Thyroid gland (tissue), 4 donors: ENCODE measurements around the gene MCOLN3. TPM values are rescaled to one million over a fixed set of nuclear protein-coding genes. Genes with fewer than 3 reads are reported as not detected.

Source experiments
- DNase-seq, 2 donors: peaks; one replicate each; pipeline ENCODE4 v3.0.0-alpha.2; 2019
- H3K27ac ChIP-seq, 3 donors: fragments of 200-600 bp; sonication (generic); 1 replicate in 2 of 3; 2 replicates in 1 of 3; pipeline ENCODE4 v1.5.1; 2016 to 2019; ENCODE audit warnings: mild to moderate bottlenecking in 1 of 3, moderate library complexity in 1 of 3
- H3K27me3 ChIP-seq: fragments of 200-600 bp; sonication (generic); one replicate; pipeline ENCODE4 v1.5.1; 2019
- H3K36me3 ChIP-seq, 2 donors: fragments of 200-600 bp; sonication (generic); one replicate each; pipeline ENCODE4 v1.5.1; 2016 to 2019
- H3K4me1 ChIP-seq, 2 donors: fragments of 200-600 bp; sonication (generic); one replicate each; pipeline ENCODE4 v1.5.1; 2017 to 2019
- H3K4me3 ChIP-seq, 3 donors: fragments of 200-600 bp; sonication (generic); replicated peaks in 1 of 3; 1 replicate in 2 of 3; 2 replicates in 1 of 3; pipeline ENCODE4 v1.5.1; 2016; ENCODE audit warnings: mild to moderate bottlenecking in 1 of 3
- H3K9me3 ChIP-seq: fragments of 200-600 bp; sonication (generic); one replicate; pipeline ENCODE4 v1.5.1; 2017
- POLR2A ChIP-seq, 2 donors: fragments of 450-650 bp; IDR thresholded peaks; one replicate each; pipeline ENCODE4 v1.6.1; 2017; ENCODE audit warnings: antibody characterized with exemption in 2 of 2, mild to moderate bottlenecking in 2 of 2, moderate library complexity in 1 of 2
- WGBS, 2 donors: methylation state at CpG; one replicate each; pipeline ENCODE4 v1.1.5; 2017; 5-methylcytosine and 5-hydroxymethylcytosine counted together
- intact Hi-C: fragments of 100-400 bp; cut with DNase I; formaldehyde crosslinking; loops from one replicate; pipeline ENCODE4 v1.15.1; 2023
- total RNA-seq, 4 donors: library from RNA; depleted of rRNA; stranded (reverse); fragments of >200 nt; gene quantifications; one replicate each; pipeline ENCODE4 v1.2.3, GENCODE V29; 2016
- TF ChIP-seq, protein P1 (sequence below), 6 experiments: fragments of 200-600 bp in 3 of 6; fragments of 450-650 bp in 3 of 6; sonication (generic) in 3 of 6; IDR thresholded peaks; one replicate each; pipeline ENCODE4 v1.5.1; 2016 to 2019; ENCODE audit warnings: antibody characterized with exemption in 6 of 6, mild to moderate bottlenecking in 2 of 6, inconsistent platforms in 1 of 6, moderate library complexity in 1 of 6

Gene MCOLN3
- total RNA-seq, 4 donors from 2014 or later: 1.8 to 8.3 (median 3.4) TPM

DNA sequence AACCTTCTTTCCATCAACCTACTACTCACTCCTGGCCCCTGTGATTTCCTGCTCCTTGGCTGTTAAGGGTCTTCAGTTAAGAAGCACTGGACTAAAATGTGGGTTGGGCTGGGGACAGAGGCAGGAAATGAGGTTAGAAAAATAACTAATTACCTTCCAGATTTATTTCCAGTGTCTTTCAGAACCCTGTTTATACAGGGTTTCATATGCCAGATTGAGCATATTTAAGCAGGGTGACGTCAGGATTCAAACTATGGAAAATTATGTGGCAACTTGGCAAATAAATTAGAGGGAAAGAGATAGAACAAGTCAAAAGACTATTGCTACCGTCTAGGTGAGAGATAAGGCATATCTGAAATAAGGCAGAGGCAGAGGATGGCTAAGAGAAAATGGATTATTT, 11.7 kb upstream of the MCOLN3 start:
- intact Hi-C loops: no loop called here
- H3K4me3 ChIP-seq: no peak overlapping the region
- no peaks in the 10 kb centered on the region for H3K36me3 ChIP-seq
- TF ChIP-seq, protein P1, sequence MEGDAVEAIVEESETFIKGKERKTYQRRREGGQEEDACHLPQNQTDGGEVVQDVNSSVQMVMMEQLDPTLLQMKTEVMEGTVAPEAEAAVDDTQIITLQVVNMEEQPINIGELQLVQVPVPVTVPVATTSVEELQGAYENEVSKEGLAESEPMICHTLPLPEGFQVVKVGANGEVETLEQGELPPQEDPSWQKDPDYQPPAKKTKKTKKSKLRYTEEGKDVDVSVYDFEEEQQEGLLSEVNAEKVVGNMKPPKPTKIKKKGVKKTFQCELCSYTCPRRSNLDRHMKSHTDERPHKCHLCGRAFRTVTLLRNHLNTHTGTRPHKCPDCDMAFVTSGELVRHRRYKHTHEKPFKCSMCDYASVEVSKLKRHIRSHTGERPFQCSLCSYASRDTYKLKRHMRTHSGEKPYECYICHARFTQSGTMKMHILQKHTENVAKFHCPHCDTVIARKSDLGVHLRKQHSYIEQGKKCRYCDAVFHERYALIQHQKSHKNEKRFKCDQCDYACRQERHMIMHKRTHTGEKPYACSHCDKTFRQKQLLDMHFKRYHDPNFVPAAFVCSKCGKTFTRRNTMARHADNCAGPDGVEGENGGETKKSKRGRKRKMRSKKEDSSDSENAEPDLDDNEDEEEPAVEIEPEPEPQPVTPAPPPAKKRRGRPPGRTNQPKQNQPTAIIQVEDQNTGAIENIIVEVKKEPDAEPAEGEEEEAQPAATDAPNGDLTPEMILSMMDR (IDR thresholded peaks at IDR 0.05): no peak
- no peak for TF ChIP-seq POLR2A (IDR thresholded peaks at IDR 0.05)
- no peak for DNase-seq
- 77 to 85% methylated on average over 2 of the region's 2 CpGs for WGBS, 2 donors
- no peaks in the 10 kb centered on the region for H3K27me3 ChIP-seq
- no peaks in the 10 kb centered on the region for H3K9me3 ChIP-seq
- peaks cover 0 to 6% of the 10 kb centered on the region in 2 donors for H3K4me1 ChIP-seq
- H3K27ac ChIP-seq: no peak overlapping the region

GRCh38 chr1:85059563-85059962, 11.3 kb upstream of the MCOLN3 start:
- TF ChIP-seq, protein P1 (IDR thresholded peaks at IDR 0.05): no peak
- TF ChIP-seq POLR2A (IDR thresholded peaks at IDR 0.05): no peak
- no peak for DNase-seq
- 91% methylated on average over 2 of the region's 2 CpGs for WGBS, 2 donors

DNA sequence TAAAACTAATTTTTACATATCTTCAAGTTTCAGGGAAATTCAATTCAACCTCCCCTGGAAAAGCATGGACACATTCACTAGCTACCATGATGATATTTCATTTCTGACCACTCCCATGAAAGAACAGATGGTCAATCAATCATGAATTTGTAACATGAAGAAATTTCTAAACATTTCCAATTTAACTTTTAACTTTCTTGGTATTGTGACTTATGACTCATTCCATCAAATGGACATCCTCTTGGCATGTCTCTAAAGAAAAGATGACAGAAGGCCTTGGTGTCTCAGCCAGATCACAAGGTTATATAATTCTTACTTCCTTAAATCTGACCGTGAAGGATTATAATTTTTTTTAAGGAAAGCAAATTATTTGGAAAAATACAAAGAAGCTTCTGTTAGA, 10.5 kb upstream of the MCOLN3 start:
- intact Hi-C loops: no loop called here
- Histone ChIP-seq H3K36me3 (no peaks in the 10 kb centered on the region), H3K9me3 (no peaks in the 10 kb centered on the region), H3K4me1 (peaks cover 0 to 6% of the 10 kb centered on the region in 2 donors), H3K4me3 (no peak overlapping the region), H3K27ac (no peak overlapping the region), H3K27me3 (no peaks in the 10 kb centered on the region)
- TF ChIP-seq, protein P1 (IDR thresholded peaks at IDR 0.05): no peak
- no peak for TF ChIP-seq POLR2A (IDR thresholded peaks at IDR 0.05)
- 72 to 83% methylated on average over 1 of the region's 1 CpG for WGBS, 2 donors
- no peak for DNase-seq

More at GRCh38 chr1:85059563-85059962, 11.3 kb upstream of the MCOLN3 start:
- H3K27me3 ChIP-seq: no peaks in the 10 kb centered on the region
- no peak overlapping the region for H3K4me3 ChIP-seq
- no peaks in the 10 kb centered on the region for H3K9me3 ChIP-seq
- intact Hi-C loops: no loop called here
- no peak overlapping the region for H3K27ac ChIP-seq
- no peaks in the 10 kb centered on the region for H3K36me3 ChIP-seq
- H3K4me1 ChIP-seq: peaks cover 0 to 6% of the 10 kb centered on the region in 2 donors

GRCh38 chr1:85058311-85058710, 10.0 kb upstream of the MCOLN3 start:
- TF ChIP-seq, protein P1 (IDR thresholded peaks at IDR 0.05): no peak
- no peak for TF ChIP-seq POLR2A (IDR thresholded peaks at IDR 0.05)
- no peak overlapping the region for H3K4me3 ChIP-seq

DNA sequence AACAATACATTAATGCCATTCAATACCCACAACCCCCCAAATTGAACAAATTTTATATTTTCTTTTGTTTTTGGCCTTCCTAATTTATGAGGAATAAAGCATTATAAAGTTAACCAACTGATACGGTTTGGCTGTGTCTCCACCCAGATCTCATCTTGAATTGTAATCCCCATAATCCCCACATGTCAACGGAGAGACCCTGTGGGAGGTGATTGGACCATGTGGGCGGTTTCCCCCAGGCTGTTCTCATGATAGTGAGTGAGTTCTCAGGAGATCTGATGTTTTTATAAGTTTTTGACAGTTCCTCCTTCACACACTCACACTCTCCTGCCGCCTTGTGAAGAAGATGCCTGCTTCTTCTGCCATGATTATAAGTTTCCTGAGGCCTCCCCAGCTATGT, 6.4 kb upstream of the MCOLN3 start:
- Histone ChIP-seq H3K27ac (no peak overlapping the region), H3K4me3 (no peak overlapping the region), H3K27me3 (no peaks in the 10 kb centered on the region), H3K9me3 (no peaks in the 10 kb centered on the region), H3K4me1 (no peaks in the 10 kb centered on the region), H3K36me3 (no peaks in the 10 kb centered on the region)
- 61 to 62% methylated on average over 4 of the region's 4 CpGs for WGBS, 2 donors
- intact Hi-C loops: no loop called here
- TF ChIP-seq, protein P1 (IDR thresholded peaks at IDR 0.05): no peak
- TF ChIP-seq POLR2A (IDR thresholded peaks at IDR 0.05): no peak
- DNase-seq: no peak

More at GRCh38 chr1:85058311-85058710, 10.0 kb upstream of the MCOLN3 start:
- H3K27me3 ChIP-seq: no peaks in the 10 kb centered on the region
- H3K9me3 ChIP-seq: no peaks in the 10 kb centered on the region
- H3K36me3 ChIP-seq: no peaks in the 10 kb centered on the region
- no peak for DNase-seq
- intact Hi-C loops: no loop called here
- H3K27ac ChIP-seq: no peak overlapping the region
- whole genome bisulfite sequencing, 2 donors: 77 to 78% methylated on average over 1 of the region's 1 CpG
- H3K4me1 ChIP-seq: peaks cover 0 to 6% of the 10 kb centered on the region in 2 donors
